ENCODE measurements around the gene RSAD1. TPM values are rescaled to one million over a fixed set of nuclear protein-coding genes. Genes with fewer than 3 reads are reported as not detected.

RSAD1 gene
- total RNA-seq, 1 experiment from 2014 or later = 93.9 TPM

- Histone ChIP-seq H3K27me3 (replicated peaks; ENCODE audit: control insufficient read depth, insufficient read depth, low read length) (no peaks in the 10 kb centered on the region), H3K9me3 (no peaks in the 10 kb centered on the region), H3K4me3 (ENCODE audit: low read depth, low read length) (no peak overlapping the region), H3K4me1 (peaks cover 44% of the 10 kb centered on the region), H3K36me3 (ENCODE audit: control insufficient read depth, insufficient read depth, low read length) (no peaks in the 10 kb centered on the region)
- ChIA-PET POLR2A (interaction anchor here (0.9 to 1.0 kb wide), 2 partner anchors 51 to 52 kb away, joined by 3 to 4 read pairs; partner anchors contain the start of gene LRRC59), CTCF (interaction anchor here (0.6 to 1.4 kb wide), 2 partner anchors 9 to 31 kb away, joined by 4 read pairs; no protein-coding TSS in a partner anchor)
- H3K36me3 Mint-ChIP-seq (ENCODE audit: insufficient read depth, unreplicated experiment) = peaks cover 15% of the 10 kb centered on the region
- peak in 1 of 2 experiments; percentile 47 for DNase-seq
- intact Hi-C loops (cut with micrococcal nuclease; ENCODE audit: unreplicated experiment) = no loop called here
- H3K27me3 Mint-ChIP-seq (ENCODE audit: insufficient read depth, unreplicated experiment) = no peaks in the 10 kb centered on the region
- peaks cover 48% of the 10 kb centered on the region for H3K4me1 Mint-ChIP-seq (ENCODE audit: low read depth, unreplicated experiment)
- no peak overlapping the region for H3K4me3 Mint-ChIP-seq (ENCODE audit: unreplicated experiment)
- TF ChIP-seq, protein P1, sequence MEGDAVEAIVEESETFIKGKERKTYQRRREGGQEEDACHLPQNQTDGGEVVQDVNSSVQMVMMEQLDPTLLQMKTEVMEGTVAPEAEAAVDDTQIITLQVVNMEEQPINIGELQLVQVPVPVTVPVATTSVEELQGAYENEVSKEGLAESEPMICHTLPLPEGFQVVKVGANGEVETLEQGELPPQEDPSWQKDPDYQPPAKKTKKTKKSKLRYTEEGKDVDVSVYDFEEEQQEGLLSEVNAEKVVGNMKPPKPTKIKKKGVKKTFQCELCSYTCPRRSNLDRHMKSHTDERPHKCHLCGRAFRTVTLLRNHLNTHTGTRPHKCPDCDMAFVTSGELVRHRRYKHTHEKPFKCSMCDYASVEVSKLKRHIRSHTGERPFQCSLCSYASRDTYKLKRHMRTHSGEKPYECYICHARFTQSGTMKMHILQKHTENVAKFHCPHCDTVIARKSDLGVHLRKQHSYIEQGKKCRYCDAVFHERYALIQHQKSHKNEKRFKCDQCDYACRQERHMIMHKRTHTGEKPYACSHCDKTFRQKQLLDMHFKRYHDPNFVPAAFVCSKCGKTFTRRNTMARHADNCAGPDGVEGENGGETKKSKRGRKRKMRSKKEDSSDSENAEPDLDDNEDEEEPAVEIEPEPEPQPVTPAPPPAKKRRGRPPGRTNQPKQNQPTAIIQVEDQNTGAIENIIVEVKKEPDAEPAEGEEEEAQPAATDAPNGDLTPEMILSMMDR (IDR thresholded peaks at IDR 0.05; ENCODE audit: insufficient read depth in 1 of 2, low read depth in 1 of 2, low read length in 1 of 2, severe bottlenecking in 1 of 2, unreplicated experiment in 1 of 2) = no peak
- BruUV-seq (replicated peaks) = no TSS peak
- H3K9me3 Mint-ChIP-seq (ENCODE audit: unreplicated experiment) = no peaks in the 10 kb centered on the region
- no peak overlapping the region for H3K27ac Mint-ChIP-seq (ENCODE audit: unreplicated experiment)
Measured at GRCh38 chr17:50447870-50448595, 30.6 kb upstream of the RSAD1 start.

- H3K4me1 Mint-ChIP-seq (ENCODE audit: low read depth, unreplicated experiment) = peaks cover 42% of the 10 kb centered on the region
- ChIA-PET POLR2A (no interaction called here), CTCF (interaction anchor here (1.4 kb wide), 1 partner anchor 31 kb away, joined by 4 read pairs; no protein-coding TSS in a partner anchor)
- H3K4me1 ChIP-seq = peaks cover 38% of the 10 kb centered on the region
- no peaks in the 10 kb centered on the region for H3K36me3 ChIP-seq (ENCODE audit: control insufficient read depth, insufficient read depth, low read length)
- H3K4me3 ChIP-seq (ENCODE audit: low read depth, low read length) = no peak overlapping the region
- H3K36me3 Mint-ChIP-seq (ENCODE audit: insufficient read depth, unreplicated experiment) = peaks cover 11% of the 10 kb centered on the region
- TF ChIP-seq, protein P1 (IDR thresholded peaks at IDR 0.05; ENCODE audit: insufficient read depth in 1 of 2, low read depth in 1 of 2, low read length in 1 of 2, severe bottlenecking in 1 of 2, unreplicated experiment in 1 of 2) = no peak
- no peaks in the 10 kb centered on the region for H3K27me3 Mint-ChIP-seq (ENCODE audit: insufficient read depth, unreplicated experiment)
- no TSS peak for BruUV-seq (replicated peaks)
- no peak overlapping the region for H3K4me3 Mint-ChIP-seq (ENCODE audit: unreplicated experiment)
- H3K27ac Mint-ChIP-seq (ENCODE audit: unreplicated experiment) = no peak overlapping the region
- H3K9me3 ChIP-seq = no peaks in the 10 kb centered on the region
- intact Hi-C loops (cut with micrococcal nuclease; ENCODE audit: unreplicated experiment) = no loop called here
- no peak for DNase-seq
- H3K27me3 ChIP-seq (replicated peaks; ENCODE audit: control insufficient read depth, insufficient read depth, low read length) = no peaks in the 10 kb centered on the region
- no peaks in the 10 kb centered on the region for H3K9me3 Mint-ChIP-seq (ENCODE audit: unreplicated experiment)
Measured at GRCh38 chr17:50448643-50449042, 30.0 kb upstream of the RSAD1 start.

GRCh38 chr17:50451943-50452629 is 26.6 kb upstream of the RSAD1 start:
- Histone ChIP-seq H3K27me3 (replicated peaks; ENCODE audit: control insufficient read depth, insufficient read depth, low read length) (no peaks in the 10 kb centered on the region), H3K4me3 (ENCODE audit: low read depth, low read length) (no peak overlapping the region), H3K36me3 (ENCODE audit: control insufficient read depth, insufficient read depth, low read length) (0 out of 2 replicates have a peak, but pooled peaks cover 3% of the 10 kb centered on the region), H3K9me3 (no peaks in the 10 kb centered on the region), H3K4me1 (peaks cover 19% of the 10 kb centered on the region)
- DNase-seq = no peak
- Mint-ChIP-seq H3K36me3 (ENCODE audit: insufficient read depth, unreplicated experiment) (peaks cover 16% of the 10 kb centered on the region), H3K4me1 (ENCODE audit: low read depth, unreplicated experiment) (peaks cover 16% of the 10 kb centered on the region), H3K9me3 (ENCODE audit: unreplicated experiment) (no peaks in the 10 kb centered on the region), H3K4me3 (ENCODE audit: unreplicated experiment) (no peak overlapping the region), H3K27me3 (ENCODE audit: insufficient read depth, unreplicated experiment) (no peaks in the 10 kb centered on the region), H3K27ac (ENCODE audit: unreplicated experiment) (no peak overlapping the region)
- ChIA-PET POLR2A (interaction anchor here (1.0 kb wide), 1 partner anchor 26 kb away, joined by 5 read pairs; the partner anchor contains the start of gene ACSF2), CTCF (interaction anchor here (0.5 to 1.2 kb wide), 2 partner anchors 54 to 219 kb away, joined by 3 read pairs; no protein-coding TSS in a partner anchor)
- intact Hi-C loops (cut with micrococcal nuclease; ENCODE audit: unreplicated experiment) = no loop called here
- TF ChIP-seq, protein P1 (IDR thresholded peaks at IDR 0.05; ENCODE audit: insufficient read depth in 1 of 2, low read depth in 1 of 2, low read length in 1 of 2, severe bottlenecking in 1 of 2, unreplicated experiment in 1 of 2) = no peak
- BruUV-seq (replicated peaks) = no TSS peak

All from Caco-2 (cell line).